Measurements from ENCODE around the gene DAPK1. TPM values are rescaled to one million over a fixed set of nuclear protein-coding genes. Genes with fewer than 3 reads are reported as not detected.

DAPK1 gene
- total and polyA plus RNA-seq, 3 experiments from 2014 or later = 3.7 to 4.3 TPM; not detected in 1

DNA sequence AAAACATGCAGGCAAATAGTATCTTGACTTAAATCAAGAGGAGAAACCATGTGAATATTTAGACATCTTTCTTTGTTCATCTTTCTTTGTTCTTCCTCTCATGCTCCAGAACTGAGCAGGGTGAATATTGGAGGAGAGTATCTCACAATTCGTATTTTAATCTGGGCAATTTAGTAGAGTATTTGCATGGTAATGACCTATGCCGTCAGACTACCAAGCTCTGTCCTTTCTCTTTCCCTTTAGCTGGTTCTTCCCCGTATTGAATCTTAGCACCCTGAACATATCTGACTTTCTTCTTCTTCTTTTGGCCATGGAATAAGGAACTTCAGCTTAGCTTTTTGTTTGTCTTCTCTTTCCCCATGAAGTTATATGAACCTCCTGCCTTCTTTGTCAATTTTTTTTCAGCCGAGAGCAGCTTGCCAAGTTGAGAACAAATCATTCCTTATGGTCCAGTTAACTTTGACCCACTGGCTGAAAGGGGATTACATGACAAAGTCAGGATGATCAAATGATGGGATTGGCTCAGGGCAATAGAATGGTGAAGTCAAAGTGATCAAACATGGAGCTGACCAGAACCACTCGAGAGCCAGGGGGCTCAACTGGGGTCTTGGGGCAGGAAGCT lies 95.8 kb downstream of the DAPK1 start:
- CTCF ChIA-PET = no interaction called here
- H3K9me3 Mint-ChIP-seq = peaks cover 0 to 5% (median 0%) of the 10 kb centered on the region in 5 donors
- peaks cover 0 to 6% of the 10 kb centered on the region in 2 donors for H3K27me3 Mint-ChIP-seq
- Histone ChIP-seq H3K4me3 (ENCODE audit: low read length) (no peak overlapping the region), H3K27me3 (ENCODE audit: insufficient read depth, low read length, poor library complexity, severe bottlenecking) (no peaks in the 10 kb centered on the region), H3K27ac (ENCODE audit: low read depth, low read length) (no peak overlapping the region), H3K4me1 (ENCODE audit: insufficient read depth, low read length) (no peaks in the 10 kb centered on the region), H3K9me3 (ENCODE audit: low read length) (no peaks in the 10 kb centered on the region), H3K36me3 (ENCODE audit: insufficient read depth, low read length) (no peaks in the 10 kb centered on the region)
- no peak overlapping the region for H3K4me3 Mint-ChIP-seq
- no peaks in the 10 kb centered on the region for H3K36me3 Mint-ChIP-seq
- POLR2A ChIA-PET = no interaction called here
- H3K4me1 Mint-ChIP-seq = no peaks in the 10 kb centered on the region
- no peak overlapping the region for H3K27ac Mint-ChIP-seq
- no peak for DNase-seq

GRCh38 chr9:87594194-87594593 lies 96.5 kb downstream of the DAPK1 start:
- DNase-seq = no peak
- peaks cover 0 to 5% (median 0%) of the 10 kb centered on the region in 5 donors for H3K9me3 Mint-ChIP-seq
- H3K36me3 ChIP-seq (ENCODE audit: insufficient read depth, low read length) = no peaks in the 10 kb centered on the region
- H3K36me3 Mint-ChIP-seq = no peaks in the 10 kb centered on the region
- no peaks in the 10 kb centered on the region for H3K4me1 Mint-ChIP-seq
- H3K27ac ChIP-seq (ENCODE audit: low read depth, low read length) = no peak overlapping the region
- no peaks in the 10 kb centered on the region for H3K4me1 ChIP-seq (ENCODE audit: insufficient read depth, low read length)
- H3K27me3 Mint-ChIP-seq = peaks cover 0 to 6% of the 10 kb centered on the region in 2 donors
- ChIA-PET CTCF (no interaction called here), POLR2A (no interaction called here)
- no peak overlapping the region for H3K27ac Mint-ChIP-seq
- no peak overlapping the region for H3K4me3 Mint-ChIP-seq
- H3K9me3 ChIP-seq (ENCODE audit: low read length) = no peaks in the 10 kb centered on the region
- H3K4me3 ChIP-seq (ENCODE audit: low read length) = no peak overlapping the region
- H3K27me3 ChIP-seq (ENCODE audit: insufficient read depth, low read length, poor library complexity, severe bottlenecking) = no peaks in the 10 kb centered on the region

GRCh38 chr9:87594662-87595061 lies 97.0 kb downstream of the DAPK1 start:
- no peaks in the 10 kb centered on the region for H3K4me1 Mint-ChIP-seq
- POLR2A ChIA-PET = no interaction called here
- Histone ChIP-seq H3K36me3 (ENCODE audit: insufficient read depth, low read length) (no peaks in the 10 kb centered on the region), H3K4me1 (ENCODE audit: insufficient read depth, low read length) (no peaks in the 10 kb centered on the region), H3K4me3 (ENCODE audit: low read length) (no peak overlapping the region), H3K9me3 (ENCODE audit: low read length) (no peaks in the 10 kb centered on the region), H3K27me3 (ENCODE audit: insufficient read depth, low read length, poor library complexity, severe bottlenecking) (no peaks in the 10 kb centered on the region), H3K27ac (ENCODE audit: low read depth, low read length) (no peak overlapping the region)
- peaks cover 0 to 5% (median 0%) of the 10 kb centered on the region in 5 donors for H3K9me3 Mint-ChIP-seq
- peaks cover 0 to 6% of the 10 kb centered on the region in 2 donors for H3K27me3 Mint-ChIP-seq
- CTCF ChIA-PET = no interaction called here
- H3K27ac Mint-ChIP-seq = no peak overlapping the region
- H3K4me3 Mint-ChIP-seq = no peak overlapping the region
- H3K36me3 Mint-ChIP-seq = no peaks in the 10 kb centered on the region
- DNase-seq = no peak

- DNase-seq = no peak
- Histone ChIP-seq H3K9me3 (ENCODE audit: low read length) (no peaks in the 10 kb centered on the region), H3K4me3 (ENCODE audit: low read length) (no peak overlapping the region), H3K4me1 (ENCODE audit: insufficient read depth, low read length) (no peaks in the 10 kb centered on the region), H3K36me3 (ENCODE audit: insufficient read depth, low read length) (no peaks in the 10 kb centered on the region), H3K27me3 (ENCODE audit: insufficient read depth, low read length, poor library complexity, severe bottlenecking) (no peaks in the 10 kb centered on the region), H3K27ac (ENCODE audit: low read depth, low read length) (no peak overlapping the region)
- Mint-ChIP-seq H3K4me1 (no peaks in the 10 kb centered on the region), H3K4me3 (no peak overlapping the region), H3K27ac (no peak overlapping the region), H3K36me3 (no peaks in the 10 kb centered on the region), H3K9me3 (peaks cover 0 to 2% (median 0%) of the 10 kb centered on the region in 5 donors), H3K27me3 (peaks cover 0 to 6% of the 10 kb centered on the region in 2 donors)
- ChIA-PET CTCF (no interaction called here), POLR2A (no interaction called here)
Measured at GRCh38 chr9:87595610-87596009, 97.9 kb downstream of the DAPK1 start.

DNA sequence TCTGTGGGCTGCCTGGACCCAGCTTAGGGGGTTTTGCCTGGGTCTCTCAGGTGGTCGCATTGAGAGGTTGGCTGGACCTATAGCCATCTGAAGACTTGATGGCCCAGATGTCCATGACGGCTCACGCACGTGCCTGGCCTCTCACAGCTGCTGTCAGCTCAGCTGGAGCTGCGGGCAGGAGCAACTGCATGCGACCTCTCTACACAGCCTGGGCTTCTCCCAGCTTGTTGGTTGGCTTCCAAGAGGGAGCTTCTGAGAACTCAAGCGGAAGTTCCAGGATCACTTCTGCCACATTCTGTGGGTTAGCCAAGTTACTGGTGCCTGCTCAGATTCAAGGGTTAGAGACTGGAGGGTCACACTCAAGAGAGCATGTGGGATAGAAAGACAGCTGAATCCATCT lies 99.2 kb downstream of the DAPK1 start:
- ChIA-PET CTCF (no interaction called here), POLR2A (no interaction called here)
- Histone ChIP-seq H3K4me1 (ENCODE audit: insufficient read depth, low read length) (no peaks in the 10 kb centered on the region), H3K27ac (ENCODE audit: low read depth, low read length) (no peak overlapping the region), H3K36me3 (ENCODE audit: insufficient read depth, low read length) (no peaks in the 10 kb centered on the region), H3K9me3 (ENCODE audit: low read length) (no peaks in the 10 kb centered on the region), H3K4me3 (ENCODE audit: low read length) (no peak overlapping the region), H3K27me3 (ENCODE audit: insufficient read depth, low read length, poor library complexity, severe bottlenecking) (no peaks in the 10 kb centered on the region)
- no peaks in the 10 kb centered on the region for H3K36me3 Mint-ChIP-seq
- DNase-seq = no peak
- peaks cover 0 to 2% (median 0%) of the 10 kb centered on the region in 5 donors for H3K9me3 Mint-ChIP-seq
- no peaks in the 10 kb centered on the region for H3K4me1 Mint-ChIP-seq
- H3K4me3 Mint-ChIP-seq = no peak overlapping the region
- no peak overlapping the region for H3K27ac Mint-ChIP-seq
- peaks cover under 1 to 6% of the 10 kb centered on the region in 2 donors for H3K27me3 Mint-ChIP-seq

GRCh38 chr9:87597710-87598443 lies 100.2 kb downstream of the DAPK1 start:
- Histone ChIP-seq H3K27ac (ENCODE audit: low read depth, low read length) (no peak overlapping the region), H3K9me3 (ENCODE audit: low read length) (no peaks in the 10 kb centered on the region), H3K27me3 (ENCODE audit: insufficient read depth, low read length, poor library complexity, severe bottlenecking) (no peaks in the 10 kb centered on the region), H3K36me3 (ENCODE audit: insufficient read depth, low read length) (no peaks in the 10 kb centered on the region), H3K4me3 (ENCODE audit: low read length) (no peak overlapping the region), H3K4me1 (ENCODE audit: insufficient read depth, low read length) (no peaks in the 10 kb centered on the region)
- no peak for DNase-seq
- ChIA-PET POLR2A (no interaction called here), CTCF (no interaction called here)
- Mint-ChIP-seq H3K4me3 (no peak overlapping the region), H3K27me3 (peaks cover 6% of the 10 kb centered on the region in 2 donors), H3K27ac (no peak overlapping the region), H3K4me1 (no peaks in the 10 kb centered on the region), H3K36me3 (no peaks in the 10 kb centered on the region), H3K9me3 (peaks cover 0 to 2% (median 0%) of the 10 kb centered on the region in 5 donors)

DNA sequence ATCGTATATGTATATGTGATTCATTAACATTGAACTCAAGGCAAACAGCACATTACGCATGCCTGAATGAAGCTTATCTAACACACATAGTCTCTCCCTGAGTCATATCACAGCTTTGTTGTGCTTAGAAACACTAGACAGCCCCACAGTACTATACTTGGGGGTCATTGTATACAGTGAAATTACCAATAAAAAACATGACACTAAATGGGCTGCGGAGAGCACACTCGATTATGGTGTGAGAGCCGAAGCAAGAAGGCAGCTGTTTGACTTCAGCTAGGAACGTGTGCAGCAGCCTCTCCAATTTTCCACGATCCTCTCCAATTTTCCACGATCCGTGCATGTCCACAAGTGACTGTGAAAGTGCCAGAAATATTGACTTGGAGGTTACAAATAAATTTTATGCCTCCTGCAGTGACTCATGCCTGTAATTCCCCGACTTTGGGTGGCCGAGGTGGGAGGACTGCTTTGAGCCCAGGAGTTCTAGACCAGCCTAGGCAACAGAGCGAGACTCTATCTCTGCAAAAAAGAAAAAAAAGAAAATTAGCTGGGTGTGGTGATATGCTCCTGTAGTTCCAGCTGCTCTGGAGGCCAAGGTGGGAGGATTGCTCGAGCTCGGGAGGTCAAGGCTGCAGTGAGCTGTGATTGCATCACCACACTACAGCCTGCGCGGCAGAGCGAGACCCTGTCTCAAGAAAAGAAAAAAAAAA lies 102.4 kb downstream of the DAPK1 start:
- Histone ChIP-seq H3K27ac (ENCODE audit: low read depth, low read length) (no peak overlapping the region), H3K9me3 (ENCODE audit: low read length) (no peaks in the 10 kb centered on the region), H3K4me1 (ENCODE audit: insufficient read depth, low read length) (no peaks in the 10 kb centered on the region), H3K4me3 (ENCODE audit: low read length) (no peak overlapping the region), H3K36me3 (ENCODE audit: insufficient read depth, low read length) (no peaks in the 10 kb centered on the region), H3K27me3 (ENCODE audit: insufficient read depth, low read length, poor library complexity, severe bottlenecking) (no peaks in the 10 kb centered on the region)
- no peaks in the 10 kb centered on the region for H3K4me1 Mint-ChIP-seq
- ChIA-PET POLR2A (no interaction called here), CTCF (no interaction called here)
- peaks cover 0 to 2% (median 0%) of the 10 kb centered on the region in 5 donors for H3K9me3 Mint-ChIP-seq
- no peak for DNase-seq
- H3K27ac Mint-ChIP-seq = peak overlapping the region in 1 of 8 donors; percentile 58
- H3K27me3 Mint-ChIP-seq = peaks cover 12 to 16% of the 10 kb centered on the region in 2 donors
- no peaks in the 10 kb centered on the region for H3K36me3 Mint-ChIP-seq
- no peak overlapping the region for H3K4me3 Mint-ChIP-seq

- Mint-ChIP-seq H3K4me1 (no peaks in the 10 kb centered on the region), H3K27ac (no peak overlapping the region), H3K27me3 (peaks cover 8 to 22% of the 10 kb centered on the region in 2 donors), H3K4me3 (no peak overlapping the region), H3K36me3 (no peaks in the 10 kb centered on the region), H3K9me3 (no peaks in the 10 kb centered on the region)
- Histone ChIP-seq H3K27me3 (ENCODE audit: insufficient read depth, low read length, poor library complexity, severe bottlenecking) (no peaks in the 10 kb centered on the region), H3K4me3 (ENCODE audit: low read length) (no peak overlapping the region), H3K27ac (ENCODE audit: low read depth, low read length) (no peak overlapping the region), H3K9me3 (ENCODE audit: low read length) (no peaks in the 10 kb centered on the region), H3K4me1 (ENCODE audit: insufficient read depth, low read length) (no peaks in the 10 kb centered on the region), H3K36me3 (ENCODE audit: insufficient read depth, low read length) (no peaks in the 10 kb centered on the region)
- DNase-seq = no peak
- ChIA-PET POLR2A (no interaction called here), CTCF (no interaction called here)
Measured at GRCh38 chr9:87601176-87601575, 103.5 kb downstream of the DAPK1 start.

Data from CD8-positive, alpha-beta memory T cell (primary cell).